Umbilical cord (tissue), 2 donors: ENCODE measurements around the gene ABHD15. TPM values are rescaled to one million over a fixed set of nuclear protein-coding genes. Genes with fewer than 3 reads are reported as not detected.

Source experiments
- DNase-seq: peaks from one replicate; pipeline ENCODE4 v3.0.0-alpha.2; 2015; ENCODE audit warnings: low spot score
- total RNA-seq: library from RNA; depleted of rRNA; stranded (reverse); fragments of >200 nt; gene quantifications from one replicate; pipeline ENCODE4 v1.2.3, GENCODE V29; 2014; ENCODE audit warnings: low replicate concordance; ENCODE audit not compliant: insufficient read depth

The ABHD15 gene
- total RNA-seq, 1 donor from 2014 or later = 3.1 TPM

- DNase-seq = no peak
Measured at GRCh38 chr17:29595107-29595942, 28.5 kb upstream of the ABHD15 start.

DNA sequence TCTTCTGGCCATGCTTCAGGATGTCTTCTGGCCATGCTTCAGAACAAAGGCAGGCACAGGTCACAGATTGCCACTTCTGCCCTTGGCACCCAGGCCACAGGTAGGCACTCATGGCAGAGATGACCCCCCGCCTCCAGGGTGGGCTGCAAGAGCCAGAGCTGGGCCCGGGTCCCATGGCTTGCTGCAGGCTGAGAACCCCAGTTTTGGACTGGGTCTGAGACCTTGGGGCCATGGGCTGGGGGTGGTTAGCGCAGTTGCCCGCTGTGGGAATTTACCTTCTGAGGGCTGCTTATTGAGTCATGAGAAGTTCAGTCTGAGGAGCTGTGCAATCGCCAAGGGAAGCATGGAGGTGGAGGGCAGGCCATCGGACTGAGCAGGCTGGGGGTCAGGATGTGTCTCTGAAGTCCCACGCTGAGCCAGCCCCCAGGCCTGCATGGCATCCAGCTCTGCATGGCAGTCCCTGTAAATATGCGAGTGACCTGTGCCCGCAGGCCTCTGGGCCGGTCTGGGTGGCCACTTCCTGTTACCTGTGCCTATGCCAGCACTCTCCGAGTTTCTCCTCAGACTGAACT is 27.8 kb upstream of the ABHD15 start:
- no peak for DNase-seq

DNA sequence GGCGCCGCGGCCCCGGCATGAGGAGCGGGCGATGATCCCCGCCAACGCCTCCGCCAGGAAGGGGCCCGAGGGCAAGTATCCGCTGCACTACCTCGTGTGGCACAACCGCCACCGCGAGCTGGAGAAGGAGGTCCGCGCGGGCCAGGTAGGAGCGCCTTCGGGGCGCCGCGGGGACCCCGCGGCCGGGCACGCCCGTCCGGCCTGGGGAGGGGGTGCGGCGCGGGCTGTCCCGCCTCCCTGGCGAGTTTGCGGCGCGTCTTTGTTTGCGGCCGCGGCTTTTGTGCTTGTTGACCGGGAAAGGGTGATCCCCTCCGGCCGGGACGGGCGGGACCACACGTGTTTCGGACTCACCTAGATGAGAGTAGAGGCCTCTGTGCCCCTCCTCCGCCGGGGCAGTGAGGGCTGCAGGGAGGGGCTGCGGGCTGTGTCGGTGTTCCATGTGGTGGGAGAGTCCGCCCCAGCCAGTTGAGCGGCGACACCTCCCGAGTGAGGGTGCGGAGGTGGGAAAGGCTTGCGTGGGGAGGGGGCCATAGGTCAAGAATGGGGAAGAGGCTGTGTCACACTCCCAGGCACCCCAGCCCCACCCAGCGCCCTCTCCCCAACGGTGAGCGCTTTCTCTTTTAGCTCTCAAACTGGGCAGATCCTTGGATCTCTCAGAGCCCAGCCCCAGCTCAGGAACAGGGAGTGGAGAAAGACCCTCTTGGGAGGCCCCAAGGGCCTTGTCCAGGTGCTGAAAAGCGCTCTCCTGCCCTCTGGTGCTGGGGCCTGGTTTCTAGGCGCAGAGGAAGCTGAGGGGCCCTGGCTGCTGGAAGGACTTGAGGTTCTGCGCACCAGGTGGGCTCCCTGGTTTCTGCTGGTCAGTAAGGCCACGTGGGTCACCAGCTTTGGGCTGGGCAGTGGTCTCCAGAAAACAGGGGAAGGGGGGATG is 27.0 kb upstream of the ABHD15 start:
- DNase-seq = no peak

DNA sequence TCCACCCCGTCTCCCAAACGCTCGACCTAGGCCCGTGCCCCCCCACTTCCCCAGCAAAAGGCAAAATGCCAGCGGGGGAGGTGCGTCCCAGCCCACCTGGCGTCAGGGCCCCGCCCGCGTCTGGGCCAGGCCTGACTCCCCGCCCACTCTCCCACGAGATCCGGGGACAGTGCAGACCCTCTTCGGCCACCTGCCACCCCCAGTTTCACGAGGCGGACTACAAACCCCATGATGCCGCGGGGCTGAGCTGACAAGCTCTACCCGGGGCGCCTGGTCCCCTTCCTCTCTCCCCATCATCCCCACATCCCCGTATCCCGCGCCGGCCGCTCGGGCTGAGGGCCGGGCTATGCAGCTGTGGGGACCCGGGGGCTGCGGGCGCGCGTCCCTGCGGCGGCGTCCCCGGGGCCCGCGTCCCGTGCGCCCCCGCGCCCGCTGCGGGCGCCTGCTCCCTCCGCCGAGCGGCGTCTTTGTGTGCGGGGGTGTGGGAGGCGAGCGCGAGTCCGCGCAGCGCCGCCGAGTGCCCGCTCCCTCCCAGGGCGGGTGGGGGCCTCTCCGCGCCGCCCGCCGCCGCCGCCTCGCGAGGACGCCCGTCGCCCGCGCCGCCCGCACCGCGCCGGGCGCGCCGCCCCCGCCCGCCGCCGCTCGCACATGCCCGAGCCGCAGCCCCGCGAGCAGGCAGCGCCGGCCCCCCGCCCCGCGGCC is 26.2 kb upstream of the ABHD15 start, which contains the start of gene ANKRD13B:
TSS of gene ANKRD13B (plus strand) at position 283 of the 702 bp plus-strand sequence. CDS start 490 bp downstream, outside the sequence.
- DNase-seq = no peak

GRCh38 chr17:29591737-29592608 is 25.1 kb upstream of the ABHD15 start:
- peak; percentile 91 for DNase-seq

DNA sequence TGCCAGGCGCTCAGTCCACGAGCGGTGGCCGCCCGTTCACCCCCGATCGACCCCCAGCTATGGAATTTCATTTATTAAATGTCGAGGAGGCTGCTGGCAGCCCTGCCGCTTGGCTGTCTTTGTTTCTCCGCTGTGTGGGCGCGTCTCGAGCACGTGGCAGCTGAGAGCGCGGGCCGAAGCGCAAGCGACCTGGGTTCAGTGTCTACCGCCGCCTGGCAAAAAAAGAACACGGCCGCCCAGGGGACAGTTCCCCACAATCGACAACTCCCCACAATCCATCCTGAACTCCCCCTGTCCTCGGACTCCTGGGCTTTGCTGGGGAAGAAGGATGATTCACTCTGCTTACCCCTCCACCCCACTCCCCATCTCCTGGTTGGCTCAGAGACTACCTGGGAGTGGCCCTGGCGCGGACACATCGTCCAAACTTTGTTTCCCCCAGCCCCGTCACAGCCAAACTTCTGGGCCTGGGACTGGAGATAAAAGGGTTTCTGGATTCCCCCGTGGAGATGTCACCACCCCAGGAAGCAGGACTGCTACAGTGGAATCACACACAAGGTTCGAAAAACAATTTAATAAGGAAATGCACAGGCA is 24.4 kb upstream of the ABHD15 start:
- peak; percentile 63 for DNase-seq

- no peak for DNase-seq
Measured at GRCh38 chr17:29590411-29591145, 23.7 kb upstream of the ABHD15 start.

DNA sequence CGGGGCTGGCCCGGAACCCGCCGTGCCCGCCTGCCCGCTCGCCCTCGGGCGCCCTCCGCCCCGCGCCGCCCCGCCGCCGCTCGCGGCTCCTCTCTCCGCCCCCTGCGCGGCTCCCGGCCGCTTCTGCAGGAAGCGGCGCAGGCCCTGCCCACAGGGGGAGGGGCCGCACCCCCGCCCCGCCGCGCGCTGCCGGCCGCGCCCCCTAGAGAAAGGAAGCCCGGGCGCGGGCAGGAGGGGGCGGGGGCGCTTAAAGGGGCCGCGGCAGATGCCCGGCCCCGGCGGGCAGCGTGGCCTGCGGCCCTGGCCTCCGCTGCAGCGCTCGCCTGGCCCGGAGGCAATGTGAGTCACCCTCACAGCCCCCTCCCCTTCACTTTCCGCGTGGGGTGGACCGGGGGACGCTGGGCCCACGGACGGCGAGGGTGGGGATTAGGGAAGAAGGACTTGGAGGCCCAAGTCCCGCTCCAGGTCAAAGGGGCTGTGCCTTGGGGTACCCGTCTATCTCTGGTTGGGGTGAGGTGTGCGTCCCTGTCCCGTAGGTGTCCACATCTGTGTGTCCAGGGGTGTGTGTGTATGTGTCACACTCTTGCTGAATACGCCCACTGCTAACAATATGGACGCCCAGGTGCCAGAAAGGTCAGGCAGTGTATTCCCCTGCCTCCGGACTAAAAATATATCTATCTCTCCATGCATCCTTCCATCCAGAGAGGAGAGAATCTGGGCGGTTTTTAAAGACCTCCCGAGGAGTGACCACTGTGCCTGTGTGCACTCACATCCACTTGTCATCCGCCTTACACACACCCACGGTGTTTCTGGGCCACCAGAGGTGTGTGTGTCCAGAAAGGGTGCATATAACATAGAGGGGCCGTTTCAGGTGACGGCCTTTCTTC is 22.9 kb upstream of the ABHD15 start, which contains the start of gene GIT1:
TSS of gene GIT1 (minus strand) at position 125 of the 887 bp plus-strand sequence. CDS start 270 bp downstream, outside the sequence.
- peak; percentile 89 for DNase-seq

- DNase-seq = no peak
Measured at GRCh38 chr17:29588562-29589411, 21.9 kb upstream of the ABHD15 start.

GRCh38 chr17:29588017-29588561 is 21.3 kb upstream of the ABHD15 start:
- DNase-seq = no peak

- no peak for DNase-seq
Measured at GRCh38 chr17:29587591-29587990, 20.8 kb upstream of the ABHD15 start.

- DNase-seq = no peak
Measured at GRCh38 chr17:29586676-29587469, 20.0 kb upstream of the ABHD15 start.

DNA sequence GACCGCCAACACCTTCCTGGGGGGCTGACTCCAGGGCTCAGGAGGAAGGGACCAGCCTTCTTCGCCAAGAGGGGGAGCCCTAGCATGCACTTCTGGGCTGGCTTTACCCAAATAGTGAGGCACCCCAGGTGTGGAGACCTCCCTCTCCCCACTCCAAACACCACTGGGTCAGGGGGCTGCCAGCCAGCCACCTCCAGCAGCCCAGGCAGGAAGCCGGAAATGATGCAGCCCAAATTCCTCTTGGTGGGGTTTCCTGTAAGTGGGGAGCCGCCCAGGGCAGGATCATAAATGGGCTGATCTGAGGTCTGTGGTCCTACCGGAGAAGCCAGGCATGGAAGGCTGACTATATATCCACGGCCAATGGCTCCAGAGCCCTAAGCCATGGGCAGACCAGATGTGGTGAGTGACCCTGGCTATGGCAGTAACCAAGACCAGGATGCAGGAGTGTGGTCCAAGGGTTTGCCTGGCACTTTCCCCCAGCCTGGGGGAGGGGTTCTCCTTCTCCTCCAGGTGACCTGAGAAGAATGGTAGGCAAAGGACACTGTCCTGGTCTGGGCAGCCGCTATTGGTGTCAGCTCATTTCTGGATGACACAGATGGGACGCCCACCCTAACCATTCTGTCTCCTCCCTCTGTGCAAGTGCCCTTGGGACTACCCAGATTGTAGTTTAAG is 18.4 kb upstream of the ABHD15 start:
- no peak for DNase-seq

- no peak for DNase-seq
Measured at GRCh38 chr17:29584452-29585079, 17.7 kb upstream of the ABHD15 start.
